SK-N-DZ (cell line): Measurements from ENCODE around the gene NOXA1. TPM values are rescaled to one million over a fixed set of nuclear protein-coding genes. Genes with fewer than 3 reads are reported as not detected.
"Not testable (repeated sequence)": the region's sequence is repeated elsewhere in the genome, so short reads cannot be mapped to it uniquely, and the experiment has no call there.

Source experiments
- DNase-seq: peaks from one replicate; pipeline ENCODE4 v3.0.0-alpha.2; 2015; ENCODE audit warnings: low spot score
- polyA plus RNA-seq, 2 experiments: library from polyadenylated mRNA; depleted of rRNA; stranded (reverse); fragments of >200 nt; gene quantifications; 2 replicates each; pipeline ENCODE4 v1.2.3, GENCODE V29; 2014

Gene NOXA1
- 0.05 TPM in 1 of 2 replicates, not detected in the other for polyA plus RNA-seq (2014; cell fraction: cytosol; rRNA removed)
- polyA plus RNA-seq (2014; cell fraction: nucleus; rRNA removed) = 0.95 and 1.3 TPM in 2 replicates

- peak; percentile 89 for DNase-seq
These were observed at the start of gene NOXA1, which contains the start of gene EXD3 for GRCh38 chr9:137422604-137423513. NOXA1 (plus strand) TSS chr9:137423393; CDS start chr9:137423530, 137 bp downstream. EXD3 (minus strand) TSS chr9:137423162; CDS start chr9:137395357, 27,805 bp downstream.

GRCh38 chr9:137373611-137373980 is 49.6 kb upstream of the NOXA1 start:
- peak; percentile 64 for DNase-seq

- no peak for DNase-seq
These were observed 48.9 kb upstream of the NOXA1 start for GRCh38 chr9:137374131-137374845.

GRCh38 chr9:137375321-137376058 is 47.7 kb upstream of the NOXA1 start:
- no peak for DNase-seq

GRCh38 chr9:137376386-137376785 is 46.8 kb upstream of the NOXA1 start:
- DNase-seq = no peak

GRCh38 chr9:137378688-137379410 is 44.3 kb upstream of the NOXA1 start:
- not testable (repeated sequence) for DNase-seq

GRCh38 chr9:137379761-137380161 is 43.4 kb upstream of the NOXA1 start:
- no peak for DNase-seq

- DNase-seq = no peak
These were observed 43.0 kb upstream of the NOXA1 start for GRCh38 chr9:137380171-137380570.

GRCh38 chr9:137380606-137381005 is 42.6 kb upstream of the NOXA1 start:
- DNase-seq = no peak

- no peak for DNase-seq
These were observed 41.4 kb upstream of the NOXA1 start for GRCh38 chr9:137381501-137382443.

GRCh38 chr9:137382444-137383080 is 40.6 kb upstream of the NOXA1 start:
- peak; percentile 69 for DNase-seq

- no peak for DNase-seq
These were observed 40.0 kb upstream of the NOXA1 start for GRCh38 chr9:137383081-137383783.

GRCh38 chr9:137383784-137384756 is 39.1 kb upstream of the NOXA1 start:
- no peak for DNase-seq

GRCh38 chr9:137385061-137385655 is 38.0 kb upstream of the NOXA1 start:
- DNase-seq = no peak

- not testable (repeated sequence) for DNase-seq
These were observed 36.6 kb upstream of the NOXA1 start for GRCh38 chr9:137386507-137387113.

- no peak for DNase-seq
These were observed 35.9 kb upstream of the NOXA1 start for GRCh38 chr9:137387114-137387890.
